Esophagus muscularis mucosa (tissue), 4 donors: ENCODE results near the gene FAM237B. TPM values are rescaled to one million over a fixed set of nuclear protein-coding genes. Genes with fewer than 3 reads are reported as not detected.

Experiments used
- DNase-seq: peaks from one replicate; pipeline ENCODE4 v3.0.0-alpha.2; 2017; ENCODE audit errors: extremely low spot score
- H3K27ac ChIP-seq, 4 donors: fragments of 200-600 bp; sonication (generic); replicated peaks in 1 of 4; 1 replicate in 3 of 4; 2 replicates in 1 of 4; pipeline ENCODE4 v1.5.1; 2016 to 2019; ENCODE audit warnings: mild to moderate bottlenecking in 1 of 4
- H3K27me3 ChIP-seq, 4 donors: fragments of 200-600 bp; sonication (generic); one replicate each; pipeline versions ENCODE4 v1.5.1 to v1.6.0; 2016 to 2019
- H3K36me3 ChIP-seq, 4 donors: fragments of 200-600 bp; sonication (generic); one replicate each; pipeline ENCODE4 v1.5.1; 2016 to 2019
- H3K4me1 ChIP-seq, 4 donors: fragments of 200-600 bp; sonication (generic); one replicate each; pipeline ENCODE4 v1.5.1; 2016 to 2019
- H3K4me3 ChIP-seq, 4 donors: fragments of 200-600 bp; sonication (generic); 1 replicate in 2 of 4; 2 replicates in 2 of 4; pipeline ENCODE4 v1.5.1; 2016 to 2019; ENCODE audit warnings: mild to moderate bottlenecking in 4 of 4, moderate library complexity in 1 of 4
- H3K9me3 ChIP-seq, 4 donors: fragments of 200-600 bp; sonication (generic); 1 replicate in 3 of 4; 2 replicates in 1 of 4; pipeline ENCODE4 v1.5.1; 2016 to 2019
- CTCF ChIP-seq, 3 experiments: fragments of 200-600 bp in 2 of 3; fragments of 450-650 bp in 1 of 3; sonication (generic) in 2 of 3; IDR thresholded peaks; one replicate each; pipeline ENCODE4 v1.5.1; 2017 to 2019; ENCODE audit warnings: antibody characterized with exemption in 3 of 3, mild to moderate bottlenecking in 2 of 3, moderate library complexity in 1 of 3
- EP300 ChIP-seq: sonication (generic); formaldehyde crosslinking; IDR thresholded peaks from one replicate; pipeline ENCODE4 v1.6.1; 2017; ENCODE audit warnings: antibody characterized with exemption
- POLR2A ChIP-seq: fragments of 450-650 bp; IDR thresholded peaks from one replicate; pipeline ENCODE4 v1.6.1; 2017; ENCODE audit warnings: antibody characterized with exemption, moderate library complexity, mild to moderate bottlenecking, low read depth
- POLR2AphosphoS5 ChIP-seq, 2 donors: sonication (generic); formaldehyde crosslinking; IDR thresholded peaks; one replicate each; pipeline ENCODE4 v1.6.1; 2017; ENCODE audit warnings: antibody characterized with exemption in 2 of 2
- WGBS: methylation state at CpG from one replicate; pipeline ENCODE4 v1.1.5; 2018; 5-methylcytosine and 5-hydroxymethylcytosine counted together
- intact Hi-C: fragments of 100-400 bp; cut with DNase I; formaldehyde crosslinking; loops from one replicate; pipeline ENCODE4 v1.15.1; 2023
- total RNA-seq, 4 donors: library from RNA; depleted of rRNA; stranded (reverse); fragments of >200 nt; gene quantifications; one replicate each; pipeline versions ENCODE4 v1.1.0 to v1.2.1, GENCODE V29; 2016

Gene FAM237B
- total RNA-seq, 4 donors from 2014 or later: not detected

GRCh38 chr7:90334193-90334843, 13.2 kb upstream of the FAM237B start:
- H3K27ac ChIP-seq: no peak overlapping the region
- TF ChIP-seq EP300 (no peak), POLR2A (no peak), POLR2AphosphoS5 (IDR thresholded peaks at IDR 0.05) (no peak), CTCF (IDR thresholded peaks at IDR 0.05) (no peak)
- H3K36me3 ChIP-seq: no peaks in the 10 kb centered on the region
- intact Hi-C loops: no loop called here
- DNase-seq: no peak
- WGBS: 95% methylated on average over 37 of the region's 48 CpGs
- H3K4me3 ChIP-seq: no peak overlapping the region
- H3K9me3 ChIP-seq: no peaks in the 10 kb centered on the region
- no peaks in the 10 kb centered on the region for H3K4me1 ChIP-seq
- peaks cover 0 to 18% (median 0%) of the 10 kb centered on the region in 4 donors for H3K27me3 ChIP-seq

- no peak overlapping the region for H3K27ac ChIP-seq
- no peak for DNase-seq
- H3K4me1 ChIP-seq: no peaks in the 10 kb centered on the region
- peaks cover 0 to 29% (median 6%) of the 10 kb centered on the region in 4 donors for H3K27me3 ChIP-seq
- H3K36me3 ChIP-seq: no peaks in the 10 kb centered on the region
- no peaks in the 10 kb centered on the region for H3K9me3 ChIP-seq
- WGBS: 28% methylated on average over 1 of the region's 1 CpG
- intact Hi-C loops: no loop called here
- H3K4me3 ChIP-seq: no peak overlapping the region
- TF ChIP-seq POLR2A (no peak), POLR2AphosphoS5 (IDR thresholded peaks at IDR 0.05) (no peak), CTCF (IDR thresholded peaks at IDR 0.05) (no peak), EP300 (no peak)
Measured at GRCh38 chr7:90326500-90326899, 5.4 kb upstream of the FAM237B start.

DNA sequence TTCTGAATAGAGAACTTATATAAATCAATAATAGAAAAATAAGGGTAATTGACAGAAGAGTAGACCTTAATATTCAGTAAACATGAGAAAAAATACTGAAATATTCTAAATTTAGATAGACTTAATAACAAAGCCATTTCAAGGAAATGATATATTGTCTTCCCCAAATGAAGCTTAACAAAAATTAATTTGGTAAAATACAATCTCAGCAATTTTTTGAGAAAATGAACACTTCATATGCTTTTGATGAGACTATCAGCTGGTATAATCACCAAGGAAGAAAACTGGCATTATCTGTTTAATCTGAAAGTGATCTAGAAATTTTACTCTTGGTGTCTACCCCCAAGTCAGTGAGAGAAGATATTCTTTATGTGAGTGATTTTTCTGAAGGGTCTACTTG, 1.7 kb upstream of the FAM237B start:
- peaks cover 4 to 47% (median 13%) of the 10 kb centered on the region in 4 donors for H3K27me3 ChIP-seq
- peaks cover 0 to 10% (median 9%) of the 10 kb centered on the region in 4 donors for H3K4me1 ChIP-seq
- TF ChIP-seq CTCF (IDR thresholded peaks at IDR 0.05) (no peak), POLR2A (no peak), POLR2AphosphoS5 (IDR thresholded peaks at IDR 0.05) (no peak), EP300 (no peak)
- no peaks in the 10 kb centered on the region for H3K9me3 ChIP-seq
- H3K36me3 ChIP-seq: no peaks in the 10 kb centered on the region
- H3K27ac ChIP-seq: no peak overlapping the region
- no peak for DNase-seq
- intact Hi-C loops: no loop called here
- H3K4me3 ChIP-seq: no peak overlapping the region

DNA sequence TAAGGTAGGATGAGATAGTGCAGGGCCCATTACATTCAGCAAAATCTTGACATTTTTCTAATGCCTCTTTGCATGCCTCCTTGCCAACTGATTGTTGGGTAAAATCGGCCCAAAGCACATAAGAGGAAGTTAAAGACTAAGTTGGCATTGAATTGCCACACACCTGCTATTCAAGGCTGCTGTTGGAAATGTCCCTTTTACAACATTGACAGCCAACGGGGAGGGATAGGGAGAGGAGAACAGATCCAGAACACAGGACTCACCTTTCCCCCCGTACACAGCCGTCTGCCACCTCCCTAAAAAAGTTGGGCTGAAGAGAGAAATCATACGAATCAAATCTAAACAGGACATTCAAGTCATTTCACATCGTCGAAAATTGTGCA, 695 bp downstream of the FAM237B start:
- Histone ChIP-seq H3K4me1 (peaks cover 0 to 10% (median 9%) of the 10 kb centered on the region in 4 donors), H3K27me3 (peaks cover 4 to 41% (median 13%) of the 10 kb centered on the region in 4 donors), H3K36me3 (no peaks in the 10 kb centered on the region), H3K27ac (no peak overlapping the region), H3K9me3 (no peaks in the 10 kb centered on the region), H3K4me3 (no peak overlapping the region)
- 29% methylated on average over 7 of the region's 7 CpGs for WGBS
- TF ChIP-seq EP300: no peak
- TF ChIP-seq CTCF (IDR thresholded peaks at IDR 0.05): no peak
- no peak for TF ChIP-seq POLR2AphosphoS5 (IDR thresholded peaks at IDR 0.05)
- TF ChIP-seq POLR2A: no peak
- no peak for DNase-seq
- intact Hi-C loops: no loop called here

GRCh38 chr7:90320014-90320413, 1.1 kb downstream of the FAM237B start:
- intact Hi-C loops: no loop called here
- H3K4me1 ChIP-seq: peaks cover 0 to 10% (median 9%) of the 10 kb centered on the region in 4 donors
- WGBS: 88% methylated on average over 7 of the region's 7 CpGs

More at GRCh38 chr7:90320014-90320413, 1.1 kb downstream of the FAM237B start:
- no peak for DNase-seq
- Histone ChIP-seq H3K4me3 (no peak overlapping the region), H3K27ac (no peak overlapping the region), H3K36me3 (no peaks in the 10 kb centered on the region), H3K9me3 (no peaks in the 10 kb centered on the region), H3K27me3 (peaks cover 4 to 37% (median 13%) of the 10 kb centered on the region in 4 donors)
- TF ChIP-seq CTCF (IDR thresholded peaks at IDR 0.05) (no peak), EP300 (no peak), POLR2AphosphoS5 (IDR thresholded peaks at IDR 0.05) (no peak), POLR2A (no peak)
